Activated T-helper 2 cell treated with anti-CD3 and anti-CD28 coated beads, Interferon-gamma antibody, Interleukin-2, Interleukin-4, amounts not matched to agents 10 μg/mL and 5 μg/mL and 100 μg/mL, durations not matched to agents 14 hours and 24 hours and 36 hours (primary cell): ENCODE data around the gene KRT14. TPM values are rescaled to one million over a fixed set of nuclear protein-coding genes. Genes with fewer than 3 reads are reported as not detected.
"Not testable (repeated sequence)": the region's sequence is repeated elsewhere in the genome, so short reads cannot be mapped to it uniquely, and the experiment has no call there.

Experiments used
- DNase-seq: peaks from one replicate; pipeline ENCODE4 v3.0.0; 2021; ENCODE audit warnings: low spot score
- H3K27ac Mint-ChIP-seq: one replicate; pipeline ENCODE4 v1.8.0; 2021; ENCODE audit warnings: mixed read lengths
- H3K27me3 Mint-ChIP-seq: one replicate; pipeline ENCODE4 v1.8.0; 2021; ENCODE audit warnings: low read depth, mixed read lengths
- H3K36me3 Mint-ChIP-seq: one replicate; pipeline ENCODE4 v1.8.0; 2021; ENCODE audit warnings: low read depth, mixed read lengths
- H3K4me1 Mint-ChIP-seq: one replicate; pipeline ENCODE4 v1.8.0; 2021; ENCODE audit warnings: low read depth, mixed read lengths
- H3K4me3 Mint-ChIP-seq: one replicate; pipeline ENCODE4 v1.8.0; 2021; ENCODE audit warnings: low read depth, mild to moderate bottlenecking, moderate library complexity, mixed read lengths
- H3K9me3 Mint-ChIP-seq: one replicate; pipeline ENCODE4 v1.8.0; 2021; ENCODE audit warnings: mixed read lengths
- intact Hi-C: fragments of 100-400 bp; cut with micrococcal nuclease; formaldehyde crosslinking; loops from one replicate; pipeline ENCODE4 v1.15.1; 2023
- total RNA-seq: library from RNA; stranded (reverse); gene quantifications from 2 replicates; pipeline ENCODE4 v1.2.3, GENCODE V29; 2022

The KRT14 gene
- total RNA-seq, 1 donor from 2014 or later: not detected

DNA sequence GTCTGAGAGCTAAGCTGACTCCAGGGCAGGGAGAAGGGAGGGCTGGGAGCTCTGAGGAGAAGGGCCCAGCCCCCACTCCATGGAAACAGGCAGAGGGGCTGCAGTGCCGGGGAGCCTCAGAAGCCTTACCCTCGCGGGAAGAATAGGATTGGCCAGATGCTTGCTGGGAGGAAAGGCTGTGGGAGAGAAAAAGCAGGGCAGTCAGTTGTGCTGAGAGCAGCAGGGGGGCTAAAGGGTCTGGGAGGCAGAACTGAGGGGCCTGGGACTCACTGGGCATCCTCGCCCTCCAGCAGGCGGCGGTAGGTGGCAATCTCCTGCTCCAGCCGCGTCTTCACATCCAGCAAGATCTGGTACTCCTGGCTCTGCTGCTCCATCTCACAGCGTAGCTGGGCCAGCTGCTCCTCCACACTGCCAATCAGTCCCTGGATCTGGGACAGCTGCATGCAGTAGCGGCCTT, 23.4 kb upstream of the KRT14 start:
- H3K4me3 Mint-ChIP-seq, H3K27me3 Mint-ChIP-seq, DNase-seq, intact Hi-C loops, H3K27ac Mint-ChIP-seq, H3K4me1 Mint-ChIP-seq, H3K36me3 Mint-ChIP-seq: not testable (repeated sequence)
- H3K9me3 Mint-ChIP-seq: peaks cover 21% of the 10 kb centered on the region

DNA sequence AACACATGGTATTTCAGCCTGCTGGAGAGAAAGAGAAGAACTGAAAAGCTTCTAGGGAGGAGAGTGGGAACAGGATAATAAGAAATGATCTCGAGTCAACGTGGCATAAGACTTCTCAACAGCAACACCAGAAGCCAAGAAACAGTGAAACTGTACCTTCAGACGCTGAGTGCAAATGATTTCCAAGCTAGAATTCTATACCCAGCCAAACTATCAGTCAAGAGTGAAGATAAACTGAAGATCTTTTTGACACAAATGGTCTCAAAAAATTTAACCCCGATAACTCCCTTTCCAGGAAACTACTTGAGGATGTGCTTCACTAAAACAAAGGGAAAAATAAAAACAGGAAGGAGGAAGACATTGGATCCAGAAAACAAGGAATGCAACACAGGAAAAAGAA, 20.2 kb upstream of the KRT14 start:
- H3K4me1 Mint-ChIP-seq, H3K4me3 Mint-ChIP-seq, H3K36me3 Mint-ChIP-seq, H3K27ac Mint-ChIP-seq, H3K27me3 Mint-ChIP-seq, DNase-seq, intact Hi-C loops: not testable (repeated sequence)
- peaks cover 21% of the 10 kb centered on the region for H3K9me3 Mint-ChIP-seq

GRCh38 chr17:41602524-41602923, 15.8 kb upstream of the KRT14 start:
- Mint-ChIP-seq H3K27ac (no peak overlapping the region), H3K27me3 (peaks cover 2% of the 10 kb centered on the region), H3K9me3 (peaks cover 17% of the 10 kb centered on the region), H3K4me1 (no peaks in the 10 kb centered on the region), H3K36me3 (peaks cover 3% of the 10 kb centered on the region), H3K4me3 (no peak overlapping the region)
- no peak for DNase-seq
- intact Hi-C loops: no loop called here

- Mint-ChIP-seq H3K4me3 (no peak overlapping the region), H3K27ac (no peak overlapping the region), H3K27me3 (peaks cover 4% of the 10 kb centered on the region), H3K36me3 (no peaks in the 10 kb centered on the region), H3K9me3 (no peaks in the 10 kb centered on the region), H3K4me1 (no peaks in the 10 kb centered on the region)
- intact Hi-C loops: no loop called here
- DNase-seq: no peak
Measured at GRCh38 chr17:41600318-41600717, 13.6 kb upstream of the KRT14 start.

DNA sequence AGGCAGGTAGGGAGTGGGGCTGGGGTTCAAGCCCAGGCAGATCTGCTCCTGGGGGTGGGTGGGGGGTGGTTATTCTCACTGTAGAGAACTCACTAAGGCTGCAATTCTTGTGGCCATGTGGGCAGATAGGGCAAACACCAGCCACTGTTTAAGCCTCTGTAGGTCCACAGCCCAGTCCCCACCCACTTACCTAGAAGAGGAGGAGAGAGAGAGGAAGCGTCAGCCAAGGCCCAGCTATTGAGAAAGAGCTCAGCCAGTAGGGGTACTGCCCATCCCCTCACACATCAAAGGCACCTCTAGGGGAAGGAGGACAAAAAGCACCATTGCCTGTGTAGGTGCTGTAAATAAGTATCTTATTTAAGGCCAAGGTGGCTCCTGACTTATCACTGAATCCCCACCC, 13.0 kb upstream of the KRT14 start:
- Mint-ChIP-seq H3K27me3 (peaks cover 4% of the 10 kb centered on the region), H3K27ac (no peak overlapping the region), H3K4me1 (no peaks in the 10 kb centered on the region), H3K36me3 (no peaks in the 10 kb centered on the region), H3K4me3 (no peak overlapping the region), H3K9me3 (no peaks in the 10 kb centered on the region)
- DNase-seq: no peak
- intact Hi-C loops: no loop called here

GRCh38 chr17:41595585-41595984, 8.9 kb upstream of the KRT14 start:
- H3K36me3 Mint-ChIP-seq: no peaks in the 10 kb centered on the region
- no peak overlapping the region for H3K4me3 Mint-ChIP-seq
- no peaks in the 10 kb centered on the region for H3K4me1 Mint-ChIP-seq
- no peak overlapping the region for H3K27ac Mint-ChIP-seq
- DNase-seq: no peak
- H3K9me3 Mint-ChIP-seq: no peaks in the 10 kb centered on the region
- peaks cover 2% of the 10 kb centered on the region for H3K27me3 Mint-ChIP-seq
- intact Hi-C loops: no loop called here

- H3K36me3 Mint-ChIP-seq: no peaks in the 10 kb centered on the region
- no peak for DNase-seq
- no peaks in the 10 kb centered on the region for H3K9me3 Mint-ChIP-seq
- H3K27me3 Mint-ChIP-seq: peaks cover 2% of the 10 kb centered on the region
- H3K4me3 Mint-ChIP-seq: no peak overlapping the region
- H3K4me1 Mint-ChIP-seq: no peaks in the 10 kb centered on the region
- intact Hi-C loops: no loop called here
- H3K27ac Mint-ChIP-seq: no peak overlapping the region
Measured at GRCh38 chr17:41594363-41594915, 7.7 kb upstream of the KRT14 start.

GRCh38 chr17:41593306-41593981, 6.7 kb upstream of the KRT14 start:
- Mint-ChIP-seq H3K4me3 (no peak overlapping the region), H3K36me3 (no peaks in the 10 kb centered on the region), H3K4me1 (no peaks in the 10 kb centered on the region), H3K27me3 (peaks cover 2% of the 10 kb centered on the region), H3K27ac (no peak overlapping the region), H3K9me3 (no peaks in the 10 kb centered on the region)
- DNase-seq: no peak
- intact Hi-C loops: no loop called here

GRCh38 chr17:41592601-41593305, 6.1 kb upstream of the KRT14 start:
- no peak for DNase-seq
- no peaks in the 10 kb centered on the region for H3K4me1 Mint-ChIP-seq
- peaks cover 2% of the 10 kb centered on the region for H3K27me3 Mint-ChIP-seq
- H3K4me3 Mint-ChIP-seq: no peak overlapping the region
- no peak overlapping the region for H3K27ac Mint-ChIP-seq
- no peaks in the 10 kb centered on the region for H3K9me3 Mint-ChIP-seq
- intact Hi-C loops: no loop called here
- no peaks in the 10 kb centered on the region for H3K36me3 Mint-ChIP-seq

GRCh38 chr17:41589301-41589700, 2.6 kb upstream of the KRT14 start:
- Mint-ChIP-seq H3K9me3 (no peaks in the 10 kb centered on the region), H3K27ac (no peak overlapping the region), H3K27me3 (no peaks in the 10 kb centered on the region), H3K36me3 (no peaks in the 10 kb centered on the region), H3K4me3 (no peak overlapping the region), H3K4me1 (no peaks in the 10 kb centered on the region)
- intact Hi-C loops: no loop called here
- DNase-seq: no peak

GRCh38 chr17:41588126-41588810, 1.6 kb upstream of the KRT14 start:
- H3K36me3 Mint-ChIP-seq: no peaks in the 10 kb centered on the region
- no peak overlapping the region for H3K4me3 Mint-ChIP-seq
- H3K4me1 Mint-ChIP-seq: no peaks in the 10 kb centered on the region
- no peaks in the 10 kb centered on the region for H3K9me3 Mint-ChIP-seq
- intact Hi-C loops: no loop called here
- H3K27me3 Mint-ChIP-seq: no peaks in the 10 kb centered on the region
- H3K27ac Mint-ChIP-seq: no peak overlapping the region
- DNase-seq: no peak

GRCh38 chr17:41585301-41586056, 1.2 kb downstream of the KRT14 start:
- no peak overlapping the region for H3K4me3 Mint-ChIP-seq
- H3K27me3 Mint-ChIP-seq: peaks cover 6% of the 10 kb centered on the region
- H3K9me3 Mint-ChIP-seq: no peaks in the 10 kb centered on the region
- no peak for DNase-seq
- H3K36me3 Mint-ChIP-seq: no peaks in the 10 kb centered on the region
- no peak overlapping the region for H3K27ac Mint-ChIP-seq
- H3K4me1 Mint-ChIP-seq: no peaks in the 10 kb centered on the region
- intact Hi-C loops: no loop called here
